ENCODE measurements around the gene PRR5. TPM values are rescaled to one million over a fixed set of nuclear protein-coding genes. Genes with fewer than 3 reads are reported as not detected.
"Not testable (repeated sequence)": the region's sequence is repeated elsewhere in the genome, so short reads cannot be mapped to it uniquely, and the experiment has no call there.

The PRR5 gene
- total RNA-seq, 2 experiments from 2014 or later, result 29.7 to 30.6 TPM

GRCh38 chr22:44736581-44737405, 34.8 kb downstream of the PRR5 start:
- Mint-ChIP-seq H3K9me3 (peaks cover 2% of the 10 kb centered on the region), H3K27me3 (no peaks in the 10 kb centered on the region), H3K36me3 (ENCODE audit: low read depth) (no peaks in the 10 kb centered on the region), H3K27ac (no peak overlapping the region), H3K4me3 (no peak overlapping the region), H3K4me1 (no peaks in the 10 kb centered on the region)
- POLR2A ChIA-PET, result no interaction called here
- no peak for DNase-seq
- CTCF ChIA-PET, result interaction anchor here (0.6 to 2.5 kb wide), 7 partner anchors 12 to 73 kb away, joined by 3 to 17 read pairs (median 3); no protein-coding TSS in a partner anchor

GRCh38 chr22:44737406-44738346, 35.7 kb downstream of the PRR5 start:
- DNase-seq, result no peak
- no peaks in the 10 kb centered on the region for H3K4me1 Mint-ChIP-seq
- H3K36me3 Mint-ChIP-seq (ENCODE audit: low read depth), result no peaks in the 10 kb centered on the region
- POLR2A ChIA-PET, result no interaction called here
- H3K9me3 Mint-ChIP-seq, result no peaks in the 10 kb centered on the region
- no peak overlapping the region for H3K4me3 Mint-ChIP-seq
- CTCF ChIA-PET, result interaction anchor here (0.7 to 1.7 kb wide), 2 partner anchors 40 to 52 kb away, joined by 3 to 4 read pairs; no protein-coding TSS in a partner anchor
- no peak overlapping the region for H3K27ac Mint-ChIP-seq
- no peaks in the 10 kb centered on the region for H3K27me3 Mint-ChIP-seq

GRCh38 chr22:44738347-44738715, 36.3 kb downstream of the PRR5 start:
- Mint-ChIP-seq H3K9me3 (no peaks in the 10 kb centered on the region), H3K27me3 (no peaks in the 10 kb centered on the region), H3K27ac (no peak overlapping the region), H3K4me3 (no peak overlapping the region), H3K36me3 (ENCODE audit: low read depth) (no peaks in the 10 kb centered on the region), H3K4me1 (no peaks in the 10 kb centered on the region)
- no peak for DNase-seq
- POLR2A ChIA-PET, result no interaction called here
- CTCF ChIA-PET, result interaction anchor here (0.6 to 0.7 kb wide), 2 partner anchors 53 to 120 kb away, joined by 3 read pairs; no protein-coding TSS in a partner anchor

GRCh38 chr22:44739024-44739423, 37.0 kb downstream of the PRR5 start:
- Mint-ChIP-seq H3K9me3 (no peaks in the 10 kb centered on the region), H3K4me3 (no peak overlapping the region), H3K4me1 (no peaks in the 10 kb centered on the region), H3K27me3 (no peaks in the 10 kb centered on the region), H3K27ac (no peak overlapping the region), H3K36me3 (ENCODE audit: low read depth) (no peaks in the 10 kb centered on the region)
- no peak for DNase-seq
- ChIA-PET POLR2A (no interaction called here), CTCF (interaction anchor here (0.6 kb wide), 1 partner anchor 119 kb away, joined by 3 read pairs; no protein-coding TSS in a partner anchor)

GRCh38 chr22:44739666-44740065, 37.7 kb downstream of the PRR5 start:
- H3K27me3 Mint-ChIP-seq; H3K4me1 Mint-ChIP-seq; DNase-seq; H3K9me3 Mint-ChIP-seq; CTCF ChIA-PET; H3K4me3 Mint-ChIP-seq; H3K36me3 Mint-ChIP-seq (ENCODE audit: low read depth); POLR2A ChIA-PET; H3K27ac Mint-ChIP-seq: not testable (repeated sequence)

- Mint-ChIP-seq H3K4me1 (no peaks in the 10 kb centered on the region), H3K36me3 (ENCODE audit: low read depth) (no peaks in the 10 kb centered on the region), H3K27ac (no peak overlapping the region), H3K9me3 (no peaks in the 10 kb centered on the region), H3K4me3 (no peak overlapping the region), H3K27me3 (no peaks in the 10 kb centered on the region)
- ChIA-PET CTCF (no interaction called here), POLR2A (no interaction called here)
- DNase-seq, result no peak
Measured at GRCh38 chr22:44740307-44740706, 38.3 kb downstream of the PRR5 start.

- peaks cover 8% of the 10 kb centered on the region for H3K27me3 Mint-ChIP-seq
- POLR2A ChIA-PET, result no interaction called here
- CTCF ChIA-PET, result no interaction called here
- H3K9me3 Mint-ChIP-seq, result no peaks in the 10 kb centered on the region
- DNase-seq, result no peak
- H3K36me3 Mint-ChIP-seq (ENCODE audit: low read depth), result no peaks in the 10 kb centered on the region
- no peak overlapping the region for H3K4me3 Mint-ChIP-seq
- no peaks in the 10 kb centered on the region for H3K4me1 Mint-ChIP-seq
- H3K27ac Mint-ChIP-seq, result peak overlapping the region; percentile 25
Measured at GRCh38 chr22:44741929-44742328, 39.9 kb downstream of the PRR5 start.

GRCh38 chr22:44743247-44743646, 41.2 kb downstream of the PRR5 start:
- CTCF ChIA-PET, result no interaction called here
- Mint-ChIP-seq H3K27me3 (peaks cover 11% of the 10 kb centered on the region), H3K36me3 (ENCODE audit: low read depth) (no peaks in the 10 kb centered on the region), H3K9me3 (no peaks in the 10 kb centered on the region), H3K27ac (no peak overlapping the region), H3K4me3 (no peak overlapping the region), H3K4me1 (no peaks in the 10 kb centered on the region)
- no peak for DNase-seq
- POLR2A ChIA-PET, result no interaction called here

- Mint-ChIP-seq H3K4me3 (no peak overlapping the region), H3K4me1 (no peaks in the 10 kb centered on the region), H3K27me3 (peaks cover 11% of the 10 kb centered on the region), H3K36me3 (ENCODE audit: low read depth) (no peaks in the 10 kb centered on the region), H3K9me3 (no peaks in the 10 kb centered on the region), H3K27ac (no peak overlapping the region)
- ChIA-PET CTCF (no interaction called here), POLR2A (no interaction called here)
- DNase-seq, result no peak
Measured at GRCh38 chr22:44743804-44744211, 41.8 kb downstream of the PRR5 start.

GRCh38 chr22:44745853-44746789, 44.1 kb downstream of the PRR5 start:
- no peaks in the 10 kb centered on the region for H3K36me3 Mint-ChIP-seq (ENCODE audit: low read depth)
- no peaks in the 10 kb centered on the region for H3K9me3 Mint-ChIP-seq
- CTCF ChIA-PET, result no interaction called here

GRCh38 chr22:44747784-44748127, 45.8 kb downstream of the PRR5 start:
- H3K4me1 Mint-ChIP-seq; DNase-seq; H3K27ac Mint-ChIP-seq; CTCF ChIA-PET; H3K36me3 Mint-ChIP-seq (ENCODE audit: low read depth); H3K4me3 Mint-ChIP-seq; POLR2A ChIA-PET; H3K9me3 Mint-ChIP-seq: not testable (repeated sequence)
- H3K27me3 Mint-ChIP-seq, result peaks cover 29% of the 10 kb centered on the region

More at GRCh38 chr22:44745853-44746789, 44.1 kb downstream of the PRR5 start:
- Mint-ChIP-seq H3K4me1 (no peaks in the 10 kb centered on the region), H3K4me3 (no peak overlapping the region), H3K27me3 (peaks cover 21% of the 10 kb centered on the region), H3K27ac (no peak overlapping the region)
- POLR2A ChIA-PET, result no interaction called here
- DNase-seq, result no peak

- H3K9me3 Mint-ChIP-seq, result no peaks in the 10 kb centered on the region
Measured at GRCh38 chr22:44748524-44748923, 46.5 kb downstream of the PRR5 start.

More at GRCh38 chr22:44748524-44748923, 46.5 kb downstream of the PRR5 start:
- POLR2A ChIA-PET, result no interaction called here
- Mint-ChIP-seq H3K27ac (no peak overlapping the region), H3K27me3 (peaks cover 37% of the 10 kb centered on the region), H3K4me3 (no peak overlapping the region), H3K36me3 (ENCODE audit: low read depth) (no peaks in the 10 kb centered on the region), H3K4me1 (peaks cover 4% of the 10 kb centered on the region)
- CTCF ChIA-PET, result no interaction called here
- DNase-seq, result no peak

Measured in activated CD4-positive, alpha-beta T cell treated with anti-CD3 and anti-CD28 coated beads, Interleukin-2, amount 10 ng/mL, durations not matched to agents 7 days and 5 days (primary cell).